GM12892 (cell line): Measurements from ENCODE around the gene PEMT.

ENCODE experiments used
- POLR2A ChIP-seq: IDR thresholded peaks from 2 replicates; pipeline ENCODE4 v1.6.1; 2011; ENCODE audit warnings: low read depth, low read length, control low read depth
- POLR2AphosphoS5 ChIP-seq: IDR thresholded peaks from 2 replicates; pipeline ENCODE4 v1.6.1; 2011; ENCODE audit warnings: low read depth, low read length, control low read depth

DNA sequence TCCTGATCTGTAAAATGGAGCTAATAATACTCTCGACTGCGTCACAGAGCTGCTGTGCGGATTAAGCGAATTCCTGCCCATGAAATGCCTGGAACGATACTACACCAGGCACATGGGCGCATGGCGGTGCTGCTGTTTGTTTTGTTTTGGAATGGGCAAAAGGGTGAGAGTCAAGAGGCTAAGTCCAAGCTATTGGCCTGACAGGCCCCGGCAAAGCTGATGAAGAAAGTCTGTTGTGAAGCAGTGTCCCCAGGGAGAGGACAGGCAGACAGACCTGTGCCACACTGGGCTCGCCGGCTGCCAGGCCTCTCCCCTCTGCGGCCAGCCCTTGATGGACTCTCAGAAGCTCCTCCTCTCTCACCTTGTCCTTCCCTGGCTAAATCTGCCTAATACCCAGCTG is 64.0 kb downstream of the PEMT start:
- no peak for TF ChIP-seq POLR2AphosphoS5
- no peak for TF ChIP-seq POLR2A
